Measurements from ENCODE around the gene PPL.
"Not testable (repeated sequence)": the region's sequence is repeated elsewhere in the genome, so short reads cannot be mapped to it uniquely, and the experiment has no call there.

The PPL gene

DNA sequence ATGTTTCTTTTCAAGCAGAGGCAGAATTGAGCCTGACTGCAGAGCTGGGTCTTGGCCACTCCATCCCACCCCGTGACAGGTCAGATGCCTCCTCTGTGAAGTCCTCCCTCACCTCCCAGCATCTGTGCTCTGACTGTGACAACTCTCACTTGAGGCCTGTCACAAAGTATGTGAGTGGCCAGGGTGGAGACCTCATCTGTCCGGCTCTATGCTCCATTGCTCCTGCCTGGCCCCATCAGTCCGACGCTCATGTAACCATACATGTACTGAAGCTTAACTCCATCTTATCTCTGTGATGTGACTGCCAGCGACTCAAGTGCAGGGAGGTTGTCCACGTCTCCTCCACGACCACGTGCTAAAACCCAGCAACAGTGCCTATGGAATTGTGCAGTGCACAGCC lies 3.5 kb downstream of the PPL start:
- no peak for DNase-seq
- H3K36me3 ChIP-seq: no peaks in the 10 kb centered on the region
- no peak overlapping the region for H3K27ac ChIP-seq
- H3K4me3 ChIP-seq (ENCODE audit: low read depth, low read length): no peak overlapping the region
- no peaks in the 10 kb centered on the region for H3K27me3 ChIP-seq (ENCODE audit: insufficient read depth, low read depth, severe bottlenecking)
- TF ChIP-seq, protein P1, sequence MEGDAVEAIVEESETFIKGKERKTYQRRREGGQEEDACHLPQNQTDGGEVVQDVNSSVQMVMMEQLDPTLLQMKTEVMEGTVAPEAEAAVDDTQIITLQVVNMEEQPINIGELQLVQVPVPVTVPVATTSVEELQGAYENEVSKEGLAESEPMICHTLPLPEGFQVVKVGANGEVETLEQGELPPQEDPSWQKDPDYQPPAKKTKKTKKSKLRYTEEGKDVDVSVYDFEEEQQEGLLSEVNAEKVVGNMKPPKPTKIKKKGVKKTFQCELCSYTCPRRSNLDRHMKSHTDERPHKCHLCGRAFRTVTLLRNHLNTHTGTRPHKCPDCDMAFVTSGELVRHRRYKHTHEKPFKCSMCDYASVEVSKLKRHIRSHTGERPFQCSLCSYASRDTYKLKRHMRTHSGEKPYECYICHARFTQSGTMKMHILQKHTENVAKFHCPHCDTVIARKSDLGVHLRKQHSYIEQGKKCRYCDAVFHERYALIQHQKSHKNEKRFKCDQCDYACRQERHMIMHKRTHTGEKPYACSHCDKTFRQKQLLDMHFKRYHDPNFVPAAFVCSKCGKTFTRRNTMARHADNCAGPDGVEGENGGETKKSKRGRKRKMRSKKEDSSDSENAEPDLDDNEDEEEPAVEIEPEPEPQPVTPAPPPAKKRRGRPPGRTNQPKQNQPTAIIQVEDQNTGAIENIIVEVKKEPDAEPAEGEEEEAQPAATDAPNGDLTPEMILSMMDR (IDR thresholded peaks at IDR 0.05; ENCODE audit: low read depth, low read length): no peak
- H3K9me3 ChIP-seq (ENCODE audit: severe bottlenecking): no peaks in the 10 kb centered on the region

GRCh38 chr16:4931381-4931780 lies 5.6 kb downstream of the PPL start:
- H3K27ac ChIP-seq: no peak overlapping the region
- H3K4me3 ChIP-seq (ENCODE audit: low read depth, low read length): no peak overlapping the region
- no peak for DNase-seq
- TF ChIP-seq, protein P1 (IDR thresholded peaks at IDR 0.05; ENCODE audit: low read depth, low read length): no peak
- no peaks in the 10 kb centered on the region for H3K36me3 ChIP-seq
- H3K27me3 ChIP-seq (ENCODE audit: insufficient read depth, low read depth, severe bottlenecking): no peaks in the 10 kb centered on the region
- H3K9me3 ChIP-seq (ENCODE audit: severe bottlenecking): peaks cover 14% of the 10 kb centered on the region

- H3K9me3 ChIP-seq (ENCODE audit: severe bottlenecking): peaks cover 16% of the 10 kb centered on the region
- not testable (repeated sequence) for H3K4me3 ChIP-seq (ENCODE audit: low read depth, low read length); DNase-seq; H3K36me3 ChIP-seq; H3K27me3 ChIP-seq (ENCODE audit: insufficient read depth, low read depth, severe bottlenecking); H3K27ac ChIP-seq
Measured at GRCh38 chr16:4929619-4930018, 7.3 kb downstream of the PPL start.

GRCh38 chr16:4928227-4928626 lies 8.7 kb downstream of the PPL start:
- H3K9me3 ChIP-seq (ENCODE audit: severe bottlenecking): peaks cover 16% of the 10 kb centered on the region
- no peak overlapping the region for H3K4me3 ChIP-seq (ENCODE audit: low read depth, low read length)
- TF ChIP-seq, protein P1 (IDR thresholded peaks at IDR 0.05; ENCODE audit: low read depth, low read length): no peak
- H3K36me3 ChIP-seq: no peaks in the 10 kb centered on the region
- no peaks in the 10 kb centered on the region for H3K27me3 ChIP-seq (ENCODE audit: insufficient read depth, low read depth, severe bottlenecking)
- no peak overlapping the region for H3K27ac ChIP-seq
- DNase-seq: no peak

DNA sequence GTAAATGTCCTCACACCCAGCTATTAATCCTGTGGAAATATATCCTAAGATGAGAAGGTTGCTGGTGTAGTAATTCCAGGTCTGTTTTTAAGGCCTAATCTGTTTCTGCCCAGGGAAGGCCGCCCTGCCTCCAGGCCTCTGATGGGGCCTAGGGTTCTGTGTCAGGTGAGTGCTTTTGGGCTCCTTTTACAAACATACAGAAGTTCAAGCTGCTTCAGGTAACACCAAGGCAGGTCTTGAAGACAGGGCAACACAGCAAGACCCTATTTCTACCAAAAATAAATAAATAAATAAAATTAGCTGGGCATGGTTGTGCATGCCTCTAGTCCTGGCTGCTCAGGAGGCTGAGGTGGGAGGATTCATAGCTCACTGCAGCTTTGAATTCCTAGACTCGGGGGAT lies 9.3 kb downstream of the PPL start:
- peaks cover 16% of the 10 kb centered on the region for H3K9me3 ChIP-seq (ENCODE audit: severe bottlenecking)
- TF ChIP-seq, protein P1 (IDR thresholded peaks at IDR 0.05; ENCODE audit: low read depth, low read length): no peak
- no peak overlapping the region for H3K4me3 ChIP-seq (ENCODE audit: low read depth, low read length)
- H3K36me3 ChIP-seq: no peaks in the 10 kb centered on the region
- no peak for DNase-seq
- H3K27me3 ChIP-seq (ENCODE audit: insufficient read depth, low read depth, severe bottlenecking): no peaks in the 10 kb centered on the region
- no peak overlapping the region for H3K27ac ChIP-seq

- Histone ChIP-seq H3K9me3 (ENCODE audit: severe bottlenecking) (peaks cover 16% of the 10 kb centered on the region), H3K27ac (no peak overlapping the region), H3K4me3 (ENCODE audit: low read depth, low read length) (no peak overlapping the region), H3K36me3 (no peaks in the 10 kb centered on the region), H3K27me3 (ENCODE audit: insufficient read depth, low read depth, severe bottlenecking) (no peaks in the 10 kb centered on the region)
- TF ChIP-seq, protein P1 (IDR thresholded peaks at IDR 0.05; ENCODE audit: low read depth, low read length): no peak
- DNase-seq: no peak
Measured at GRCh38 chr16:4926928-4927327, 10.0 kb downstream of the PPL start.

Measured in WERI-Rb-1 (cell line).